ENCODE results near the gene PRKCSH. TPM values are rescaled to one million over a fixed set of nuclear protein-coding genes. Genes with fewer than 3 reads are reported as not detected.
"Not testable (repeated sequence)": the region's sequence is repeated elsewhere in the genome, so short reads cannot be mapped to it uniquely, and the experiment has no call there.

The PRKCSH gene
- total RNA-seq, 1 donor from 2014 or later = 288 TPM

- H3K9me3 Mint-ChIP-seq = no peaks in the 10 kb centered on the region
- no peaks in the 10 kb centered on the region for H3K36me3 Mint-ChIP-seq (ENCODE audit: low read depth)
- DNase-seq = no peak
- H3K4me1 Mint-ChIP-seq = no peaks in the 10 kb centered on the region
- H3K4me3 Mint-ChIP-seq = no peak overlapping the region
- intact Hi-C loops (cut with micrococcal nuclease) = no loop called here
- peaks cover 3% of the 10 kb centered on the region for H3K27me3 Mint-ChIP-seq
- no peak overlapping the region for H3K27ac Mint-ChIP-seq
These were observed 28.0 kb downstream of the PRKCSH start for GRCh38 chr19:11463391-11463790.

DNA sequence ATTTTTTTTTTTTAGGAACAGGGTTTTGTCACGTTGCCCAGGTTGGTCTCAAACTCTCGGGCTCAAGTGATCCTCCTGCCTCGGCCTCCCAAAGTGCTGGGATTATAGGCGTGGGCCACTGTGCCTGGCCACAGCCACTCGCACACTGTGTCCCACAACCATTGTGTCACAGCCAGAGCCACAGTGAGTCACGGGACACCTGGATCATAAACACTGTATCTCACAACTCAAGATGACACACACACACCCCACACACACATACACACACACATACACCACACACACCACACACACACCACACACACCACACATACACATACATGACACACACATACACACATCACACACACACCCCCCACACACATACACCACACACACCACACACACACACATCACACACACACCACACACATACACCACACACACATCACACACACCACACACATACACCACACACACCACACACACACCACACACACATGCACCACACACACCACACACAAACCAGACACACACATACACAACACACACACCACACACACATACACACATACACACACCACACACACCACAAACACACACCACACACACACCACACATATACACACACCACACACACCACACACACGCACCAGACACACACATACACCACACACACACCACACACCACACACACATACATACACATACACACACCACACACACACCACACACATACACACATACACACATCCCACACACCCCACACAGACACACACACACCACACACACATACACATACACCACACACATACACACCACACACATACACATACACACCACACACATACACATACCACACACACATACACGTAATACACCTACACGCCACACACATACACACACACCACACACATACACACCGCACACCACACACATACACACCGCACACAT, 29.2 kb downstream of the PRKCSH start:
- Mint-ChIP-seq H3K27ac (no peak overlapping the region), H3K27me3 (peaks cover 3% of the 10 kb centered on the region), H3K4me3 (no peak overlapping the region), H3K9me3 (no peaks in the 10 kb centered on the region), H3K36me3 (ENCODE audit: low read depth) (no peaks in the 10 kb centered on the region), H3K4me1 (no peaks in the 10 kb centered on the region)
- DNase-seq = no peak
- intact Hi-C loops (cut with micrococcal nuclease) = no loop called here

- H3K4me3 Mint-ChIP-seq = no peak overlapping the region
- intact Hi-C loops (cut with micrococcal nuclease) = no loop called here
- DNase-seq = no peak
- no peaks in the 10 kb centered on the region for H3K9me3 Mint-ChIP-seq
- H3K27ac Mint-ChIP-seq = no peak overlapping the region
- H3K27me3 Mint-ChIP-seq = peaks cover 2% of the 10 kb centered on the region
- H3K4me1 Mint-ChIP-seq = no peaks in the 10 kb centered on the region
- no peaks in the 10 kb centered on the region for H3K36me3 Mint-ChIP-seq (ENCODE audit: low read depth)
These were observed 30.2 kb downstream of the PRKCSH start for GRCh38 chr19:11465600-11465999.

DNA sequence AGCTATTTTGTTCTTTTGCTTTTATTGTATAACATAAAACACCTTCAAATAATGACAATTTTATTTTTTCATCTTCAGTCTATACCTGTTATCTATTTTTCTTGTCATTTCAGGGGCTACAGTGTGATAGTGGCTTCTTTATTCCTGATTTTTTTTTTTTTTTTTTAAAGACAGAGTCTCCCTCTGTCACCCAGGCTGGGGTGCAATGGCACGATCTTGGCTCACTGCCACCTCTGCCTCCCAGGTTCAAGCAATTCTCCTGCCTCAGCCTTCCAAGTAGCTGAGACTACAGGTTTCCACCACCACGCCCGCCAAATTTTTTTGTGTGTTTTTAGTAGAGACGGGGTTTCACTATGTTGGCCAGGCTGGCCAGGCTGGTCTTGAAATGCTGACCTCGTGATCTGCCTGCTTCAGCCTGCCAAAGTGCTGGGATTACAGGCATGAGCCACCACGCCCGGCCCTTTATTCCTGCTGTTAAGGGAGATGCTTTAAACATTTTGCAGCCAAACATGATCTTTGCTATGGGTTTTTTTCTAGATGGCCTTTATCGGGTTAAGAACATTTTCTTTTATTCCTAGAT, 32.9 kb downstream of the PRKCSH start:
- DNase-seq; H3K9me3 Mint-ChIP-seq; H3K4me3 Mint-ChIP-seq; H3K27me3 Mint-ChIP-seq; H3K4me1 Mint-ChIP-seq; H3K36me3 Mint-ChIP-seq (ENCODE audit: low read depth); intact Hi-C loops (cut with micrococcal nuclease); H3K27ac Mint-ChIP-seq: not testable (repeated sequence)

DNA sequence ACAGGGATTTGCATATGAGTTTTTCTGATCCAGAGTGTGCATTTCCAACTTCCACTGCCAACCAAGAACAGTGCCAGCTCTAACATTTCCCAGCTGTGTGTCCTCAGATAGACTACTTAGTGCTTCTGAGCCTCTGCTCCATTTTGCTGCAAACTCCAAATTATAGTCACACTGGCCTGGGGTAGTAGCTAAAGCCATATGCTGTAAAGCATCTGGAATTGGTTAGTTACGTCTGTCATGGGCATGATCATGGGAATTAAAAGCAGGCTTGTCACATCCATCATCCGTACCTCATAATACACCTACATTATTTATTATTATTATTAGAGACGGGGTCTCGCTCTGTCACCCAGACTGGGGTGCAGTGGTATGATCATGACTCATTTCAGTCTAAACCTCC, 38.3 kb downstream of the PRKCSH start:
- Mint-ChIP-seq H3K27me3 (peaks cover 30% of the 10 kb centered on the region), H3K4me1 (no peaks in the 10 kb centered on the region), H3K36me3 (ENCODE audit: low read depth) (no peaks in the 10 kb centered on the region), H3K9me3 (no peaks in the 10 kb centered on the region), H3K4me3 (no peak overlapping the region), H3K27ac (no peak overlapping the region)
- DNase-seq = no peak
- intact Hi-C loops (cut with micrococcal nuclease) = no loop called here

DNA sequence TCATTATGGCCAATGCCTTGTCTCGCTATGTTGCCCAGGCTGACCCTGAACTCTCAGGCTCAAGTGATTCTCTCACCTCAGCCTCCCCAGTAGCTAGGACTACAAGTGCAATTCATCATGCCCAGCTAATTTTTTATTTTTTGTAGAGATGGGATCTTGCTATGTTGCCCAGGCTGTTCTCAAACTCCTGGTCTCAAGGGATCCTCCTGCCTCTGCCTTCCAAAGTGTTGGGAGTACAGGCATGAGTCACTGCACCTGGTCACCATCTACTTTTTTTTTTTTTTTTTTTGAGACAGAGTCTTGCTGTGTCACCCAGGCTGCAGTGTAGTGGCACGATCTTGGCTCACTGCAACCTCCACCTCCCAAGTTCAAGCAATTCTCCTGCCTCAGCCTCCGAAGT, 39.9 kb downstream of the PRKCSH start:
- H3K27ac Mint-ChIP-seq; intact Hi-C loops (cut with micrococcal nuclease); H3K36me3 Mint-ChIP-seq (ENCODE audit: low read depth); H3K4me1 Mint-ChIP-seq; DNase-seq; H3K9me3 Mint-ChIP-seq; H3K4me3 Mint-ChIP-seq: not testable (repeated sequence)
- peaks cover 36% of the 10 kb centered on the region for H3K27me3 Mint-ChIP-seq

DNA sequence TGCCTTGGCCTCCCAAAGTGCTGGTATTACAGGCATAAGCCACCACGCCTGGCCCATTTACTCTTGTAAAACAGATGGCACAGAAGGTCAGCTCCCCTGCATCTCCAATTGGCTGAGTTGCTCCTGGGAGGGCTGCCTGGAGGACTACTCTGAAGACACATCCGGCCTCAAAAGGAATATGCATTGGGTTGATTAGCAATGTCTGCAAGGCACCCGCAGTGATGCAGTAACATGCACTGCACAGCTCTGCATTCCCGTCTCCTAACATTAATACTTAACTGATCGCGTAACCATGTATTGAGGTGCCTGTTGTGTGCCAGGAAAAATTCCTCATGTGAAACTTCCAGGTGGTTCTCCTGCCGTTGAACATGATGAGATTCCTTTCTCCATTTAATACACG, 40.4 kb downstream of the PRKCSH start:
- H3K27me3 Mint-ChIP-seq = peaks cover 36% of the 10 kb centered on the region
- H3K27ac Mint-ChIP-seq = no peak overlapping the region
- no peak overlapping the region for H3K4me3 Mint-ChIP-seq
- no peak for DNase-seq
- intact Hi-C loops (cut with micrococcal nuclease) = no loop called here
- no peaks in the 10 kb centered on the region for H3K9me3 Mint-ChIP-seq
- peaks cover 3% of the 10 kb centered on the region for H3K36me3 Mint-ChIP-seq (ENCODE audit: low read depth)
- H3K4me1 Mint-ChIP-seq = peaks cover 5% of the 10 kb centered on the region

DNA sequence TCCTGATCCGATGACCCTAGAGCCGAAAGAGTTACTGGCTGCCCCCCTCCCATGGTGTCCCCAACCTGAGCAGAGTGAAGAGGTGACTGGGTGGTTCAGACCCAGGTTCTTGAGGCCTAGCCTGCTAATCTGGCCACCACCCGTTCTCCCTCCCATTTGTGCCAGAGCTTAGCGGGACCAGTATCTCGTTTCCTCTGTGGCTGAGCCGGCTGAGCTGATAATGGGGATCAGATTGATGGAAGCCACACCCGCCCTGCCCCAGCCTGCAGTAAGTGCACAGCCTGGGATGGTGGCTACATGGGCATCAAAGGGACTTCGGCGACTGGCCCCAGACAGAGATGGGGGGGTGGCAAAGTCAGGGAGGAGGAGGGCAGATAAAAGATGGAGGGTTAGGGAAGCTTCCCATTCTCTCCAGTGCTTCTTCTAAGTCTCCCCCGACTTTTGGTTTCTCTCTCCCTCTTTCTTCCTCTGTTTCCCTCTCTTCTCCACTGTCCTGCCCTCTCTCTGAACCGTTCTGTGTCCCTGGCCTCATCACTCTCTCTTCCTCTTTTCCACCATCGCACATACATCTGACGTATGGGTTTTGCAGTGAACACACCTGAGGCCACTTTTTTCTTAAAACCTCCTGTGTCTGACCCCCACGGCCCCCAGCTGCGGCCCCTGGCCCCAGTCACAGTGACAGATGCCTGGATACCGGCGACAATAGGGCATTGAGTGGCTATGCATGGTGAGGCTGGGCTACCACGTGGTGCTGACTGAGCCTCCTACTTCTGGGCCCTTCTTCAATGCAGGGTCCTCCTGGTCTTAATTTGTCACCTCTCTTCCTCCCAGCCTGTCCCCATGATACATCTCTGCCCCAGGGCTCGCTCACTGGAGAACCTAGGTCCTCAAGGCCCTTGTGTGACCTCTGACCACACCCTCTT, 43.0 kb downstream of the PRKCSH start:
- no peak overlapping the region for H3K27ac Mint-ChIP-seq
- DNase-seq = no peak
- no peak overlapping the region for H3K4me3 Mint-ChIP-seq
- intact Hi-C loops (cut with micrococcal nuclease) = no loop called here
- peaks cover 5% of the 10 kb centered on the region for H3K36me3 Mint-ChIP-seq (ENCODE audit: low read depth)
- H3K27me3 Mint-ChIP-seq = peaks cover 43% of the 10 kb centered on the region
- no peaks in the 10 kb centered on the region for H3K9me3 Mint-ChIP-seq
- peaks cover 18% of the 10 kb centered on the region for H3K4me1 Mint-ChIP-seq

DNA sequence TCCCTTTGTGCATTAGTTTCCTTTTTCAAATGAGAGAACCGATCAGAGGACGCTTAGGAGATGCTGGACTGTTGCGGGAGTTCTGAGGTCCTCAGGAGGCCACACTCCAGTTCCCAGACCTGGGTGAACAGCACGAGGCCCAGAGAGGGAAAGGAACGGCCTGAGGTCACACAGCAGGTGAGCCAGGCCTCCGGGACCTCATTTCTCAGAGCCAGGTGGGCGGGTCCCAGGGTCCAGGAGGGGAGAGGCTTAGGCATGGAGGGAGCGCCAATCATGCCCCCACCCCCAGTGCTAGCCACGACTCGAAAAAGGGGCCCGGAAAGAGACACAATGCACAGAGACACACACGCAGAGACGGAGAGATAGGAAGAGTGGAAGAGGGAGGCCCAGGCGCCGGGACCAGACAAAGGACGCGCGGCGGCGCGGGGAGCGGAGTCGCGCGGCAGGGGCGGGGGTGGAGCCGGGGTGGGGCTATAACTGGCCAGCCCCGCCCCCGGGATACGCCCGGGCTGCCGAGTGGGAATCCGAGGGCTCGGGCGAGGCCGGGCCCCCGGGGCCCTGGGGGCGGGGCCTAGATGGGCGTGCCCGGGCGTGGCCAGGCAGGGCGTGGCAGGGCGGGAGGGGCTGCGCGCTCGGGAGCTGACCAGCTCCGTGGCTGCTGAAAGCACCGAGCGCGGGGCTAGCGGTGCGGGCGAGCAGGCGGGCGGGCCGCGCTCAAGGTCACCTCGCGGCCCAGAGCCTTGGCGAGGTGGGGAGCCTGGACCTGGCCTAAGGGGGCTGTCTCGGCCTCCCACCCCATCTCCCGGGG, 43.9 kb downstream of the PRKCSH start:
- Mint-ChIP-seq H3K36me3 (ENCODE audit: low read depth) (peaks cover 8% of the 10 kb centered on the region), H3K9me3 (no peaks in the 10 kb centered on the region), H3K4me3 (peak overlapping the region; percentile 36), H3K27ac (no peak overlapping the region), H3K27me3 (peaks cover 40% of the 10 kb centered on the region), H3K4me1 (peaks cover 18% of the 10 kb centered on the region)
- intact Hi-C loops (cut with micrococcal nuclease) = no loop called here
- DNase-seq = peak; percentile 80

DNA sequence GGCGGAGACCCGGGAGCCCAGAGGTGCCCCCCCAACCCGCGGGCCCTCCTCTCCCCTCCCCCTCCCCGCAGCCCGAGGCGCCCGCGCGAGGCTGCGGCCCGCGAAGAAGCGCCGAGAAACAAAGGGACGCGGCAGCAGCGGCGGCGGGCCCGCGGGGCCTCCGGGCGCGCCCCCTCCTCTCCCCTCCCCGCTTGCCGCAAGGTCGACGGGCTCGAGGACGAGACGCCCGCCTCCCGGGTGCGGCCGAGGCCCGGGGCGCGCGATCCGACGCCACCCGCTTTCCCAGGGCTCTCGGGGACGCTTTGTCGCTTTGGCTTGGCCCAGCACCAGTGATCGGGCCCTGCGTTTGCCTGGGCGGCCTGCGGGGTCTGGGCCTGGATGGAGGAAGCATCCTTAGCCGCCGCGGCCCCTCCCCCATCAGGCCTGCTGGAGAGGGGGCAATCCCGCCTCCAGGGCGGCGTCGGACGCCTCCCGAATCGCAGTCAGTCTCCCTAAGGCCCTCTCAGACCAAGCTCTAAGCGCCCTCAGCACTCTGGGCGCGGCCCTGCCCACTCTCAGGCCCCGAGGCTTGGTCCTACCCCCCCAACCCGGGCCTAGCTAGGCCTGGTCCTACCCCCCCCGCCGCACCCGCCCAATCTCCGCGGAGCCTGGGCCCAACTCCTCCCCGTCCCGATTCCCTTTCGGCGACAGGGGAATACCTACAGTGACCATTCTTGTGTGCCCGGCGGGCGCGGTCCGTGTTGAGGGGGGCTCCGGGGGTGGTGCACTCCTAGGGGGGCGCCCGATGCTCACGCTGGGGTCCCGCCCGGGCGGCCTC, 44.7 kb downstream of the PRKCSH start:
- intact Hi-C loops (cut with micrococcal nuclease) = loop anchor here (5.0 kb wide), 1 partner anchor 58 kb away; no protein-coding TSS in a partner anchor
- no peak overlapping the region for H3K4me3 Mint-ChIP-seq
- peaks cover 40% of the 10 kb centered on the region for H3K27me3 Mint-ChIP-seq
- H3K4me1 Mint-ChIP-seq = peaks cover 18% of the 10 kb centered on the region
- no peak overlapping the region for H3K27ac Mint-ChIP-seq
- no peak for DNase-seq
- peaks cover 8% of the 10 kb centered on the region for H3K36me3 Mint-ChIP-seq (ENCODE audit: low read depth)
- no peaks in the 10 kb centered on the region for H3K9me3 Mint-ChIP-seq

DNA sequence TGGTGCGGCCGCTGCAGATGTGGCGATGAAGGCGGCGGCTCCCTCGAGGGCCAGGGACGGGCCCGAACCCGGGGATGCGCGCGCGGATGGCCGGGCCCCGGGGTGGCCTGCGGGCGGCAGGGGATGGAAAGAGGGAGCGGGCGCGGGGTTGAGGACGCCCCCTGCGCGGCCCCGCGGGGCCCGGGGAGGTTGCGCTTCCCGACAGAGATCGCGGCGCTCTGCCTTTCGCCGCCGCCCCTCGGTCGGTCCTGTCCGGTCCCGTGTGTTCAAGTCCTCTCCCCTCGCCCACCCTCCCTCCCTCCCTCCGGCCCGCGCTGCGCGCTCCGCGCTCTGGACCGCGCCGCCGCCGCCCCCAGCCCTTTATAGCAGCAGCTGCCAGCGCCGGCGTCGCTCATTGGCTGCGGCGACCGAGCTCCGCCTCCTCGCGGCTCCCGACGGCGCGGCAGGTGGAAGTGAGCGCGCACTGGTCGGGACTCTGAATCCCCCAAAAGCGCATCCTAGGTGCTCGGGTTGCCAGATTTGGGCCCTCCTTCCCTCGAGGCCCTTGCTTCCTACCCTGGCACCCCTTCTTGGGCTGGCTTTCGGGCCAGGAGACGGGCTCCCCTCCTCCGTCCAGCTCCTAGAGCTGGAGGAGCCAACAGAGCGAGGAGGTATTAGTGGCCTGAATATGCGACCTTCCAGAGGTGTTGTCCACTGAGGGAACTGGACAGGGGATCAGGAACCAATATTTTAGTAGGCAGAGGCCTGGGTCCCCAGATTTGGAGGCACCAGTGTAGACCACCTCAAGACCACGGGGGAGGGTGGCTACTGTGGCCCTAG, 45.5 kb downstream of the PRKCSH start, which contains the start of gene ELAVL3:
TSS of gene ELAVL3 (minus strand) at position 332 of the 819 bp plus-strand sequence. CDS start 438 bp downstream, outside the sequence.
- DNase-seq = no peak
- H3K4me3 Mint-ChIP-seq = peak within 1 kb of the TSS; percentile 84
- peaks cover 40% of the 10 kb centered on the region for H3K27me3 Mint-ChIP-seq
- H3K9me3 Mint-ChIP-seq = no peaks in the 10 kb centered on the region
- H3K27ac Mint-ChIP-seq = peak within 1 kb of the TSS; percentile 51
- intact Hi-C loops (cut with micrococcal nuclease) = loop anchor here (5.0 kb wide), 1 partner anchor 59 kb away; no protein-coding TSS in a partner anchor
- peaks cover 8% of the 10 kb centered on the region for H3K36me3 Mint-ChIP-seq (ENCODE audit: low read depth)
- H3K4me1 Mint-ChIP-seq = peaks cover 18% of the 10 kb centered on the region

Data from activated CD4-positive, alpha-beta T cell treated with anti-CD3 and anti-CD28 coated beads, Interleukin-2, amount 10 ng/mL, durations not matched to agents 24 days and 14 days (primary cell).